Activated T-cell treated with anti-CD3 and anti-CD28 coated beads, Interleukin-2, amount 50 U/mL, for 48 hours (primary cell): ENCODE measurements around the gene NME7.

Experiments used
- DNase-seq, 2 experiments: peaks; one replicate each; pipeline ENCODE4 v3.0.0-alpha.2; 2020

Gene NME7

GRCh38 chr1:169121146-169121923, 246.3 kb downstream of the NME7 start:
- no peak for DNase-seq

- no peak for DNase-seq
These were observed 247.5 kb downstream of the NME7 start for GRCh38 chr1:169120066-169120465.

GRCh38 chr1:169119405-169119804, 248.2 kb downstream of the NME7 start:
- DNase-seq, result no peak

- no peak for DNase-seq
These were observed 249.4 kb downstream of the NME7 start for GRCh38 chr1:169118227-169118626.

GRCh38 chr1:169117599-169117998, 250.0 kb downstream of the NME7 start:
- DNase-seq, result no peak

- no peak for DNase-seq
These were observed 250.6 kb downstream of the NME7 start for GRCh38 chr1:169117014-169117413.

GRCh38 chr1:169115891-169116585, 251.6 kb downstream of the NME7 start:
- no peak for DNase-seq

- DNase-seq, result no peak
These were observed 253.9 kb downstream of the NME7 start for GRCh38 chr1:169113613-169114119.

- no peak for DNase-seq
These were observed 255.4 kb downstream of the NME7 start for GRCh38 chr1:169112241-169112640.

- DNase-seq, result no peak
These were observed 256.1 kb downstream of the NME7 start for GRCh38 chr1:169111472-169111871.

GRCh38 chr1:169110689-169111447, 256.7 kb downstream of the NME7 start:
- no peak for DNase-seq

GRCh38 chr1:169110236-169110635, 257.4 kb downstream of the NME7 start:
- no peak for DNase-seq

GRCh38 chr1:169109561-169110134, 257.9 kb downstream of the NME7 start:
- no peak for DNase-seq

GRCh38 chr1:169108863-169109560, 258.6 kb downstream of the NME7 start:
- no peak for DNase-seq

GRCh38 chr1:169108223-169108622, 259.4 kb downstream of the NME7 start:
- no peak for DNase-seq

GRCh38 chr1:169107603-169108208, 259.9 kb downstream of the NME7 start:
- DNase-seq, result peak in 1 of 2 experiments; percentile 39

GRCh38 chr1:169106921-169107602, 260.5 kb downstream of the NME7 start:
- DNase-seq, result peak; percentile 33 to 41

GRCh38 chr1:169106095-169106920, 261.3 kb downstream of the NME7 start, which contains the start of gene ATP1B1:
ATP1B1 (plus strand) TSS chr1:169106690; CDS start chr1:169106830, 140 bp downstream.
- DNase-seq, result peak; percentile 87 to 89

- peak in 1 of 2 experiments; percentile 36 for DNase-seq
These were observed 262.0 kb downstream of the NME7 start for GRCh38 chr1:169105434-169106094.

- DNase-seq, result no peak
These were observed 262.5 kb downstream of the NME7 start for GRCh38 chr1:169105087-169105433.
